22Rv1 (cell line): ENCODE data around the gene ERF.

Experiments
- ZFX ChIP-seq: fragments of 450-650 bp; IDR thresholded peaks from 2 replicates; pipeline ENCODE4 v1.6.1; 2017; ENCODE audit warnings: antibody characterized with exemption, borderline replicate concordance
- TF ChIP-seq, protein P1 (sequence below): fragments of 450-650 bp; IDR thresholded peaks from 2 replicates; pipeline ENCODE4 v1.5.1; 2017; ENCODE audit warnings: mild to moderate bottlenecking

DNA sequence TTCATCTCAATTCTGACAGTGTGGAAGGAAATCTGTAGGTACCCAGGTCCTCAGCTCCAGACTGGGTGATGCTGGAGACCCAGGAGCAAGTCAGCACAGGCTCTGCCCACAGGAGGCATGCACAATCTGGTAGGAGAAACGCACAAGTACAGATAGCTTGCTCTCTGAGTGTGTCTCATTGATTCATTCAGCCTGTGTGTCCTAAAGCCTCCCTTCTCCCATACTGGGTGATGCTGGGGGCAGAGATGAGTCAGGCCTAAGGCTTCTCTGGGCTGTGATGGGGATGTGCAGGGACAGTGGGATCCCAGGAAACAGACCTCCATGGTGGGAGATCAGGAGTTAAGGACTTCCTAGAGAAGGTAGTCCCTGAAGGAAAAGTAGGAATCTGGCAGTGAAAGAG, 28.0 kb downstream of the ERF start:
- TF ChIP-seq, protein P1, sequence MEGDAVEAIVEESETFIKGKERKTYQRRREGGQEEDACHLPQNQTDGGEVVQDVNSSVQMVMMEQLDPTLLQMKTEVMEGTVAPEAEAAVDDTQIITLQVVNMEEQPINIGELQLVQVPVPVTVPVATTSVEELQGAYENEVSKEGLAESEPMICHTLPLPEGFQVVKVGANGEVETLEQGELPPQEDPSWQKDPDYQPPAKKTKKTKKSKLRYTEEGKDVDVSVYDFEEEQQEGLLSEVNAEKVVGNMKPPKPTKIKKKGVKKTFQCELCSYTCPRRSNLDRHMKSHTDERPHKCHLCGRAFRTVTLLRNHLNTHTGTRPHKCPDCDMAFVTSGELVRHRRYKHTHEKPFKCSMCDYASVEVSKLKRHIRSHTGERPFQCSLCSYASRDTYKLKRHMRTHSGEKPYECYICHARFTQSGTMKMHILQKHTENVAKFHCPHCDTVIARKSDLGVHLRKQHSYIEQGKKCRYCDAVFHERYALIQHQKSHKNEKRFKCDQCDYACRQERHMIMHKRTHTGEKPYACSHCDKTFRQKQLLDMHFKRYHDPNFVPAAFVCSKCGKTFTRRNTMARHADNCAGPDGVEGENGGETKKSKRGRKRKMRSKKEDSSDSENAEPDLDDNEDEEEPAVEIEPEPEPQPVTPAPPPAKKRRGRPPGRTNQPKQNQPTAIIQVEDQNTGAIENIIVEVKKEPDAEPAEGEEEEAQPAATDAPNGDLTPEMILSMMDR: no peak
- TF ChIP-seq ZFX: no peak
